Effector memory CD8-positive, alpha-beta T cell (primary cell): ENCODE data around the gene DGKD.

Experiments
- ATAC-seq: fragments of 150-1000 bp; cut with Tn5 transposase; replicated peaks from 2 replicates; pipeline ENCODE4 v1.10.0; 2021; ENCODE audit warnings: mild to moderate bottlenecking, moderate library complexity
- DNase-seq, 3 experiments: peaks; one replicate each; pipeline ENCODE4 v3.0.0; 2021
- H3K27ac Mint-ChIP-seq, 2 donors: one replicate each; pipeline ENCODE4 v1.8.0; 2022; ENCODE audit warnings: mild to moderate bottlenecking in 2 of 2, mixed read lengths in 2 of 2, moderate library complexity in 2 of 2
- H3K27me3 Mint-ChIP-seq, 2 donors: one replicate each; pipeline ENCODE4 v1.8.0; 2022; ENCODE audit warnings: mixed read lengths in 2 of 2
- H3K36me3 Mint-ChIP-seq: one replicate; pipeline ENCODE4 v1.8.0; 2022; ENCODE audit warnings: mild to moderate bottlenecking, moderate library complexity, mixed read lengths; ENCODE audit not compliant: insufficient read depth
- H3K4me1 Mint-ChIP-seq, 2 donors: one replicate each; pipeline ENCODE4 v1.8.0; 2022; ENCODE audit warnings: low read depth in 2 of 2, mixed read lengths in 2 of 2
- H3K4me3 Mint-ChIP-seq, 2 donors: one replicate each; pipeline ENCODE4 v1.8.0; 2022; ENCODE audit warnings: mild to moderate bottlenecking in 2 of 2, mixed read lengths in 2 of 2, moderate library complexity in 2 of 2
- H3K9me3 Mint-ChIP-seq, 2 donors: one replicate each; pipeline ENCODE4 v1.8.0; 2022; ENCODE audit warnings: mixed read lengths in 2 of 2

DGKD gene

GRCh38 chr2:233449081-233449901 is 95.0 kb downstream of the DGKD start:
- peaks cover 68% of the 10 kb centered on the region for H3K36me3 Mint-ChIP-seq
- H3K4me3 Mint-ChIP-seq: no peak overlapping the region
- H3K27me3 Mint-ChIP-seq: no peaks in the 10 kb centered on the region
- no peaks in the 10 kb centered on the region for H3K9me3 Mint-ChIP-seq
- H3K27ac Mint-ChIP-seq: peak overlapping the region in 1 of 2 donors; percentile 32
- no peak for ATAC-seq
- DNase-seq: no peak
- peaks cover 0 to 4% of the 10 kb centered on the region in 2 donors for H3K4me1 Mint-ChIP-seq

- DNase-seq: no peak
- Mint-ChIP-seq H3K27ac (peak overlapping the region in 1 of 2 donors; percentile 32), H3K4me1 (peaks cover 0 to 2% of the 10 kb centered on the region in 2 donors), H3K9me3 (no peaks in the 10 kb centered on the region), H3K36me3 (peaks cover 69% of the 10 kb centered on the region), H3K4me3 (no peak overlapping the region), H3K27me3 (no peaks in the 10 kb centered on the region)
- ATAC-seq: no peak
Observed at GRCh38 chr2:233449921-233450863, 95.9 kb downstream of the DGKD start.

- Mint-ChIP-seq H3K4me1 (peaks cover 0 to 2% of the 10 kb centered on the region in 2 donors), H3K9me3 (no peaks in the 10 kb centered on the region)
Observed at GRCh38 chr2:233450864-233451575, 96.7 kb downstream of the DGKD start.

GRCh38 chr2:233451950-233452349 is 97.7 kb downstream of the DGKD start:
- no peak overlapping the region for H3K4me3 Mint-ChIP-seq
- H3K4me1 Mint-ChIP-seq: peaks cover under 1 to 2% of the 10 kb centered on the region in 2 donors
- H3K27ac Mint-ChIP-seq: no peak overlapping the region
- ATAC-seq (no peak), DNase-seq (no peak)
- H3K9me3 Mint-ChIP-seq: no peaks in the 10 kb centered on the region
- H3K27me3 Mint-ChIP-seq: no peaks in the 10 kb centered on the region
- H3K36me3 Mint-ChIP-seq: peaks cover 79% of the 10 kb centered on the region

More at GRCh38 chr2:233450864-233451575, 96.7 kb downstream of the DGKD start:
- DNase-seq: no peak
- Mint-ChIP-seq H3K36me3 (peaks cover 73% of the 10 kb centered on the region), H3K27ac (no peak overlapping the region), H3K27me3 (no peaks in the 10 kb centered on the region), H3K4me3 (no peak overlapping the region)
- no peak for ATAC-seq

GRCh38 chr2:233453111-233453915 is 99.0 kb downstream of the DGKD start:
- no peak overlapping the region for H3K4me3 Mint-ChIP-seq
- ATAC-seq: no peak
- DNase-seq: no peak
- peaks cover 81% of the 10 kb centered on the region for H3K36me3 Mint-ChIP-seq
- H3K4me1 Mint-ChIP-seq: peaks cover under 1 to 4% of the 10 kb centered on the region in 2 donors
- peak overlapping the region in 1 of 2 donors; percentile 83 for H3K27ac Mint-ChIP-seq
- H3K9me3 Mint-ChIP-seq: no peaks in the 10 kb centered on the region
- no peaks in the 10 kb centered on the region for H3K27me3 Mint-ChIP-seq

GRCh38 chr2:233453916-233454315 is 99.6 kb downstream of the DGKD start:
- no peak for ATAC-seq
- Mint-ChIP-seq H3K4me1 (peaks cover 0 to 4% of the 10 kb centered on the region in 2 donors), H3K4me3 (no peak overlapping the region), H3K27me3 (no peaks in the 10 kb centered on the region), H3K9me3 (no peaks in the 10 kb centered on the region), H3K36me3 (peaks cover 87% of the 10 kb centered on the region), H3K27ac (no peak overlapping the region)
- no peak for DNase-seq

GRCh38 chr2:233455006-233455405 is 100.7 kb downstream of the DGKD start:
- Mint-ChIP-seq H3K4me3 (no peak overlapping the region), H3K36me3 (peaks cover 87% of the 10 kb centered on the region), H3K4me1 (peaks cover 0 to 4% of the 10 kb centered on the region in 2 donors), H3K27ac (no peak overlapping the region), H3K9me3 (no peaks in the 10 kb centered on the region), H3K27me3 (no peaks in the 10 kb centered on the region)
- ATAC-seq (no peak), DNase-seq (no peak)

- Mint-ChIP-seq H3K4me3 (no peak overlapping the region), H3K36me3 (peaks cover 92% of the 10 kb centered on the region), H3K27ac (no peak overlapping the region), H3K4me1 (peaks cover 0 to 4% of the 10 kb centered on the region in 2 donors), H3K9me3 (no peaks in the 10 kb centered on the region), H3K27me3 (no peaks in the 10 kb centered on the region)
- DNase-seq (no peak), ATAC-seq (no peak)
Observed at GRCh38 chr2:233455491-233455890, 101.2 kb downstream of the DGKD start.

- H3K27ac Mint-ChIP-seq: no peak overlapping the region
- ATAC-seq: no peak
- H3K27me3 Mint-ChIP-seq: no peaks in the 10 kb centered on the region
Observed at GRCh38 chr2:233456111-233456510, 101.8 kb downstream of the DGKD start.

DNA sequence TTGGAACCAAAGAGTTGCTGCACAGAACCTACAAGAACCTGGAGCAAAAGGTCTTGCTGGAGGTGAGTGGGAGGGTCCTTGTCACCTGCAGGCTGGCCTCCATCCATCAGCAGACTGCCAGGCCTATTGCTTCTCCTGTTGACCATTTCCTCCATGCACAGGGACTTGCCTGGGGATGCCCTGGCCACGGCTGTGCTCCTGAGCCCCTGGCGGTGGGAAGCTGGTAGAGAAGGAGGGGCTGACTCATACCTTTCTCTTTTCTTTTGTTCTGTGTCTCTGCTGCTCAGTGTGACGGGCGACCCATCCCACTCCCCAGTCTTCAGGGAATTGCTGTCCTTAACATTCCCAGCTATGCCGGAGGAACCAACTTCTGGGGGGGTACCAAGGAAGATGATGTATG is 102.6 kb downstream of the DGKD start:
- DNase-seq: no peak
- no peak overlapping the region for H3K4me3 Mint-ChIP-seq
- H3K27me3 Mint-ChIP-seq: no peaks in the 10 kb centered on the region
- peaks cover 0 to 4% of the 10 kb centered on the region in 2 donors for H3K4me1 Mint-ChIP-seq
- H3K36me3 Mint-ChIP-seq: peaks cover 92% of the 10 kb centered on the region
- H3K27ac Mint-ChIP-seq: peak overlapping the region in 1 of 2 donors; percentile 11
- ATAC-seq: no peak
- no peaks in the 10 kb centered on the region for H3K9me3 Mint-ChIP-seq

More at GRCh38 chr2:233456111-233456510, 101.8 kb downstream of the DGKD start:
- no peak overlapping the region for H3K4me3 Mint-ChIP-seq
- H3K9me3 Mint-ChIP-seq: no peaks in the 10 kb centered on the region
- DNase-seq: no peak
- H3K36me3 Mint-ChIP-seq: peaks cover 94% of the 10 kb centered on the region
- peaks cover 0 to 4% of the 10 kb centered on the region in 2 donors for H3K4me1 Mint-ChIP-seq

DNA sequence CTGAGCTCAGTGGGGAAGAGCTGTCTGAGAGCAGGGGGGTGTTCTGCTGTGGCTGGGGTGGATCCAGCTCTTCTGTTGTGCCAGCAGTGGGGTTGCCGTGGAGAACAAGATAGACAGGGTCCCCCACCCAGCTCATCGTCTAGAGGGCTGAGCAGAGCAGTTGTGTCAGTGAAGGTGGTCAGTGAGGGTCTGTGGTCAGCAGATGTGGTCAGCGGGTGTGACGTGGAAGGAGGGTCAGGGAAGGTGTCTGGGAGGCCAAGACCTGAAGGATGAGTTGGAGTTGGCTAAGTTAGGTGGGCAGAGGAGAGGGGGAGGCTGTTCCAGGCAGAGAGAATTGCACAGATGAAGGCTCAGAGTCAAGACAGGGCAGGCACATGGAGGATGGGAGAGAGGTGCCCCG is 103.1 kb downstream of the DGKD start:
- H3K27ac Mint-ChIP-seq: peak overlapping the region; percentile 11 to 55
- H3K4me1 Mint-ChIP-seq: peaks cover 0 to 4% of the 10 kb centered on the region in 2 donors
- peaks cover 92% of the 10 kb centered on the region for H3K36me3 Mint-ChIP-seq
- H3K4me3 Mint-ChIP-seq: no peak overlapping the region
- ATAC-seq: no peak
- H3K9me3 Mint-ChIP-seq: no peaks in the 10 kb centered on the region
- no peak for DNase-seq
- H3K27me3 Mint-ChIP-seq: no peaks in the 10 kb centered on the region

- H3K4me3 Mint-ChIP-seq: no peak overlapping the region
- H3K27me3 Mint-ChIP-seq: no peaks in the 10 kb centered on the region
- H3K27ac Mint-ChIP-seq: peak overlapping the region in 1 of 2 donors; percentile 59
- H3K4me1 Mint-ChIP-seq: peaks cover 0 to 4% of the 10 kb centered on the region in 2 donors
- H3K36me3 Mint-ChIP-seq: peaks cover 90% of the 10 kb centered on the region
- ATAC-seq (no peak), DNase-seq (no peak)
- H3K9me3 Mint-ChIP-seq: no peaks in the 10 kb centered on the region
Observed at GRCh38 chr2:233458031-233458610, 103.8 kb downstream of the DGKD start.
